ENCODE data around the gene COMMD3. TPM values are rescaled to one million over a fixed set of nuclear protein-coding genes. Genes with fewer than 3 reads are reported as not detected.

COMMD3 gene
- total and polyA plus RNA-seq, 9 of the 15 experiments (the other 6 are each of a cell fraction or from before 2014, with no cell fraction given): 50.7 to 217 (median 80.1) TPM

DNA sequence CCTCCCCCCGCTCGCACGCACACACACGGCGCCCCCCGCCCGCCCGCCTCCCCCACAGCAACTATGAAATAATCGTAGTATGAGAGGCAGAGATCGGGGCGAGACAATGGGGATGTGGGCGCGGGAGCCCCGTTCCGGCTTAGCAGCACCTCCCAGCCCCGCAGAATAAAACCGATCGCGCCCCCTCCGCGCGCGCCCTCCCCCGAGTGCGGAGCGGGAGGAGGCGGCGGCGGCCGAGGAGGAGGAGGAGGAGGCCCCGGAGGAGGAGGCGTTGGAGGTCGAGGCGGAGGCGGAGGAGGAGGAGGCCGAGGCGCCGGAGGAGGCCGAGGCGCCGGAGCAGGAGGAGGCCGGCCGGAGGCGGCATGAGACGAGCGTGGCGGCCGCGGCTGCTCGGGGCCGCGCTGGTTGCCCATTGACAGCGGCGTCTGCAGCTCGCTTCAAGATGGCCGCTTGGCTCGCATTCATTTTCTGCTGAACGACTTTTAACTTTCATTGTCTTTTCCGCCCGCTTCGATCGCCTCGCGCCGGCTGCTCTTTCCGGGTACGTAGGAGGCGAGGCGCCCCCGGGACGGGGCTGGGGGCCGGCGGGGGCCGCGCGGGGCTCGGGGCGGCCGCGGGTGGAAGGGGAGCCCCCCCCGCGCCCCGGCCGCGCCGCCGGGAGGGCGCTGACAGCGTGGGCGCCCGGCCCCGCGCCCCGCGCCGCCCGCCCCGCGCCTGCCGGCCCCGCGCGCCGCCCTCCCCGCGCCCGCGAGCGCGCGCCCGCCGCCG, 5.2 kb downstream of the COMMD3 start:
- Histone ChIP-seq H3K9me1 (ENCODE audit: control insufficient read depth, insufficient read depth, low read length) (no peaks in the 10 kb centered on the region), H3K4me2 (ENCODE audit: insufficient read depth, low read length) (peak overlapping the region; percentile 74; the same call in 1 of the 2 replicates), H3K9me3 (replicated peaks; ENCODE audit: control insufficient read depth, insufficient read depth, low read depth, low read length) (no peaks in the 10 kb centered on the region), H2AFZ (ENCODE audit: low read depth, low read length) (peak overlapping the region; percentile 68), H3K27ac (ENCODE audit: extremely low read depth, low read depth, low read length) (peak overlapping the region; percentile 90), H3K4me3 (peak overlapping the region; percentile 78), H4K20me1 (replicated peaks; ENCODE audit: control insufficient read depth, insufficient read depth, low read length) (0 out of 2 replicates have a peak, but pooled peaks cover 6% of the 10 kb centered on the region), H3K79me2 (ENCODE audit: control insufficient read depth, insufficient read depth, low read length) (peaks cover 83% of the 10 kb centered on the region), H3K4me1 (replicated peaks in 1 of 2; ENCODE audit: control insufficient read depth in 2 of 2, insufficient read depth in 2 of 2, low read length in 2 of 2) (peaks cover 13 to 23% of the 10 kb centered on the region in 2 experiments; a peak in 3 of 5 replicates), H3K27me3 (ENCODE audit: control insufficient read depth in 2 of 2, insufficient read depth in 2 of 2, low read length in 2 of 2) (peaks cover 6 to 7% of the 10 kb centered on the region in 2 experiments; a peak in 3 of 5 replicates), H3K9ac (ENCODE audit: insufficient read depth in 1 of 2, low read depth in 2 of 2, low read length in 2 of 2) (peak overlapping the region; percentile 84 to 99), H3K36me3 (ENCODE audit: control insufficient read depth, insufficient read depth, low read length) (peaks cover 3% of the 10 kb centered on the region)
- intact Hi-C loops (cut with micrococcal nuclease) (loop anchor here (5.0 kb wide), 1 partner anchor 191 kb away; no protein-coding TSS in a partner anchor), in situ Hi-C loops (cut with MboI) (no loop called here)
- ATAC-seq (peak; percentile 16), DNase-seq (ENCODE audit: extremely low read depth in 1 of 4, low spot score in 3 of 4) (peak in 3 of 4 experiments; percentile 51 to 82 (median 69)), FAIRE-seq (no peak)
- POLR2A ChIA-PET: interaction anchor here (1.0 to 1.6 kb wide), 3 partner anchors 17 to 91 kb away, joined by 3 to 6 read pairs (median 3); no protein-coding TSS in a partner anchor
- no TSS peak for BruUV-seq (replicated peaks)
- whole genome bisulfite sequencing (ENCODE audit: insufficient coverage, low coverage, missing lambda C conversion rate): under 1% methylated on average over 40 of the region's 114 CpGs
- CTCF ChIA-PET (ENCODE audit: low intra/inter-chr PET ratio): no interaction called here
- TF ChIP-seq L3MBTL2 (IDR thresholded peaks at IDR 0.05) (peak; percentile 36; the same call in 1 of the 2 replicates), ZNF24 (IDR thresholded peaks at IDR 0.05) (peak; percentile 58; the same call in 1 of the 2 replicates), ETV5 (CRISPR knock-in tag; IDR thresholded peaks at IDR 0.05; ENCODE audit: low read depth) (no peak), CHCHD3 (CRISPR knock-in tag; IDR thresholded peaks at IDR 0.05) (no peak), NRF1 (conservative IDR thresholded peaks at IDR 0.05 in 1 of 2, IDR thresholded peaks at IDR 0.05 in 1 of 2) (peak in 1 of 2 experiments; percentile 44; a peak in 2 of 4 replicates), E2F5 (CRISPR knock-in tag; IDR thresholded peaks at IDR 0.05) (0 out of 2 replicates have a peak, but pooled peaks have one; percentile 32), RBM25 (IDR thresholded peaks at IDR 0.05; ENCODE audit: low read depth, low read length, severe bottlenecking) (peak; percentile 99), EP400 (IDR thresholded peaks at IDR 0.05) (peak; percentile 26; the same call in 1 of the 2 replicates), CREBBP (IDR thresholded peaks at IDR 0.05; ENCODE audit: low read depth, low read length) (no peak), ZNF431 (CRISPR knock-in tag; IDR thresholded peaks at IDR 0.05) (0 out of 2 replicates have a peak, but pooled peaks have one; percentile 27), MTF1 (CRISPR knock-in tag; IDR thresholded peaks at IDR 0.05; ENCODE audit: borderline replicate concordance) (no peak), GATA2 (CRISPR knock-in tag; IDR thresholded peaks at IDR 0.05) (no peak), ZC3H4 (CRISPR knock-in tag; IDR thresholded peaks at IDR 0.05; ENCODE audit: borderline replicate concordance) (peak; percentile 57; the same call in 1 of the 2 replicates), ATF1 (CRISPR knock-in tag; IDR thresholded peaks at IDR 0.05) (no peak), ATF1 (tag; IDR thresholded peaks at IDR 0.05) (peak; percentile 44), TSHZ1 (CRISPR knock-in tag; IDR thresholded peaks at IDR 0.05) (no peak)
- TF ChIP-seq, protein P1, sequence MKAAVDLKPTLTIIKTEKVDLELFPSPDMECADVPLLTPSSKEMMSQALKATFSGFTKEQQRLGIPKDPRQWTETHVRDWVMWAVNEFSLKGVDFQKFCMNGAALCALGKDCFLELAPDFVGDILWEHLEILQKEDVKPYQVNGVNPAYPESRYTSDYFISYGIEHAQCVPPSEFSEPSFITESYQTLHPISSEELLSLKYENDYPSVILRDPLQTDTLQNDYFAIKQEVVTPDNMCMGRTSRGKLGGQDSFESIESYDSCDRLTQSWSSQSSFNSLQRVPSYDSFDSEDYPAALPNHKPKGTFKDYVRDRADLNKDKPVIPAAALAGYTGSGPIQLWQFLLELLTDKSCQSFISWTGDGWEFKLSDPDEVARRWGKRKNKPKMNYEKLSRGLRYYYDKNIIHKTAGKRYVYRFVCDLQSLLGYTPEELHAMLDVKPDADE (conservative IDR thresholded peaks at IDR 0.05; ENCODE audit: control insufficient read depth, low read depth, low read length): peak; percentile 66; the same call in 1 of the 2 replicates

Measured in K562 (cell line).